Measurements from ENCODE around the gene LCE2B. TPM values are rescaled to one million over a fixed set of nuclear protein-coding genes. Genes with fewer than 3 reads are reported as not detected.
"Not testable (repeated sequence)": the region's sequence is repeated elsewhere in the genome, so short reads cannot be mapped to it uniquely, and the experiment has no call there.

LCE2B gene
- total RNA-seq, 1 experiment from 2014 or later = not detected

GRCh38 chr1:152673016-152673415 lies 12.9 kb upstream of the LCE2B start:
- intact Hi-C loops (cut with micrococcal nuclease) = no loop called here
- TF ChIP-seq, protein P1, sequence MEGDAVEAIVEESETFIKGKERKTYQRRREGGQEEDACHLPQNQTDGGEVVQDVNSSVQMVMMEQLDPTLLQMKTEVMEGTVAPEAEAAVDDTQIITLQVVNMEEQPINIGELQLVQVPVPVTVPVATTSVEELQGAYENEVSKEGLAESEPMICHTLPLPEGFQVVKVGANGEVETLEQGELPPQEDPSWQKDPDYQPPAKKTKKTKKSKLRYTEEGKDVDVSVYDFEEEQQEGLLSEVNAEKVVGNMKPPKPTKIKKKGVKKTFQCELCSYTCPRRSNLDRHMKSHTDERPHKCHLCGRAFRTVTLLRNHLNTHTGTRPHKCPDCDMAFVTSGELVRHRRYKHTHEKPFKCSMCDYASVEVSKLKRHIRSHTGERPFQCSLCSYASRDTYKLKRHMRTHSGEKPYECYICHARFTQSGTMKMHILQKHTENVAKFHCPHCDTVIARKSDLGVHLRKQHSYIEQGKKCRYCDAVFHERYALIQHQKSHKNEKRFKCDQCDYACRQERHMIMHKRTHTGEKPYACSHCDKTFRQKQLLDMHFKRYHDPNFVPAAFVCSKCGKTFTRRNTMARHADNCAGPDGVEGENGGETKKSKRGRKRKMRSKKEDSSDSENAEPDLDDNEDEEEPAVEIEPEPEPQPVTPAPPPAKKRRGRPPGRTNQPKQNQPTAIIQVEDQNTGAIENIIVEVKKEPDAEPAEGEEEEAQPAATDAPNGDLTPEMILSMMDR (IDR thresholded peaks at IDR 0.05; ENCODE audit: unreplicated experiment) = no peak
- Mint-ChIP-seq H3K36me3 (ENCODE audit: insufficient read depth, unreplicated experiment) (no peaks in the 10 kb centered on the region), H3K9me3 (ENCODE audit: unreplicated experiment) (no peaks in the 10 kb centered on the region), H3K4me3 (ENCODE audit: unreplicated experiment) (no peak overlapping the region), H3K27me3 (ENCODE audit: insufficient read depth, unreplicated experiment) (peaks cover 11% of the 10 kb centered on the region), H3K4me1 (ENCODE audit: insufficient read depth, unreplicated experiment) (no peaks in the 10 kb centered on the region), H3K27ac (ENCODE audit: low read depth, unreplicated experiment) (no peak overlapping the region)
- DNase-seq (ENCODE audit: unreplicated experiment) = no peak
- no TSS peak for BruUV-seq (replicated peaks)
- POLR2A ChIA-PET = no interaction called here
- CTCF ChIA-PET = interaction anchor here (1.5 kb wide), 1 partner anchor 19 kb away, joined by 6 read pairs; no protein-coding TSS in a partner anchor

DNA sequence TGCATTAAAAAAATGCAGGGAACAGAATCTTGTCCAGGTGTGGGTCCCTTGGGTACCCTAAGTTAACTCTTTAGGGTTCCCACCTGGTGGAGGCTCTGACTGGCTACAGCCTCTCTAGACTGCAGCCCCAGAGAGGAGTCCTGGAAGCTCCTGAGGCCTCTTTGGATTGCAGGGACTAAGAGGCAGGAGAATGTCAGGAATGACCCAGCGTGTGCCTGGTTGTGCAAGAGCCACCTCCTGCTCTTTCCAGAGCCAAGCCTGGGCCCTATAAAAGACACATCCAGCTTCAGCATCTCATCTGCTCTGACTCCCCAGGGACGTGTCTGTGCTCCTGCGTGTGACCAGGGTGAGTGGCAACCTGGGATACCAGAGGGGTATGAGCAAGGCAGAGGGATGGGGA lies 10.9 kb upstream of the LCE2B start, which contains the start of gene LCE2C:
Gene LCE2C (plus strand): TSS at position 297 of the 400 bp plus-strand sequence. CDS start 737 bp downstream, outside the sequence.
- BruUV-seq (replicated peaks); DNase-seq (ENCODE audit: unreplicated experiment); H3K4me3 Mint-ChIP-seq (ENCODE audit: unreplicated experiment); H3K4me1 Mint-ChIP-seq (ENCODE audit: insufficient read depth, unreplicated experiment); H3K36me3 Mint-ChIP-seq (ENCODE audit: insufficient read depth, unreplicated experiment); H3K27ac Mint-ChIP-seq (ENCODE audit: low read depth, unreplicated experiment); H3K9me3 Mint-ChIP-seq (ENCODE audit: unreplicated experiment); POLR2A ChIA-PET; intact Hi-C loops (cut with micrococcal nuclease): not testable (repeated sequence)
- CTCF ChIA-PET = interaction anchor here (0.7 kb wide), 2 partner anchors 21 to 56 kb away, joined by 3 read pairs; no protein-coding TSS in a partner anchor
- peaks cover 26% of the 10 kb centered on the region for H3K27me3 Mint-ChIP-seq (ENCODE audit: insufficient read depth, unreplicated experiment)

DNA sequence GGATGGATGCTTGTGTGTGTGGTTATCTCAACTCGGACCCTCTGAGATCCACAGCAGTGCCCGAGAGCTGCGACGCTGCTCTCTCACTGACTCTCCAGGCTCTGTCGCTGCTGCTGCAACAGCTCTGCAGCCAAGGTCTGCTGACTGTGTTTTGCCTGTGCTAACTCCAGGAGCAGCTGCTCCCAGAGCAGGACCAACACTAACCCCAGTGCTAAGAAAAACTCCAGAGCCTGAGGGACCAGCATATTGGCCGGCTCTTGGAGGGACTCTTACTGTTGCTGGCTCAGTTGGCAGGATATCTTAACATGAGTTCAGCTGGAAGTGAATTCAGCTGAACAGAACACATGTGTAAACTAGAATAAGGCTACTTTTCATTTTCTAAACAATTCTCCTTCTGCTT lies 6.5 kb upstream of the LCE2B start:
- no peak for DNase-seq (ENCODE audit: unreplicated experiment)
- Mint-ChIP-seq H3K27ac (ENCODE audit: low read depth, unreplicated experiment) (no peak overlapping the region), H3K27me3 (ENCODE audit: insufficient read depth, unreplicated experiment) (peaks cover 37% of the 10 kb centered on the region), H3K4me3 (ENCODE audit: unreplicated experiment) (no peak overlapping the region), H3K36me3 (ENCODE audit: insufficient read depth, unreplicated experiment) (no peaks in the 10 kb centered on the region), H3K9me3 (ENCODE audit: unreplicated experiment) (no peaks in the 10 kb centered on the region), H3K4me1 (ENCODE audit: insufficient read depth, unreplicated experiment) (no peaks in the 10 kb centered on the region)
- ChIA-PET CTCF (interaction anchor here (1.2 kb wide), 1 partner anchor 26 kb away, joined by 3 read pairs; no protein-coding TSS in a partner anchor), POLR2A (no interaction called here)
- BruUV-seq (replicated peaks) = no TSS peak
- intact Hi-C loops (cut with micrococcal nuclease) = no loop called here
- TF ChIP-seq, protein P1 (IDR thresholded peaks at IDR 0.05; ENCODE audit: unreplicated experiment) = no peak

DNA sequence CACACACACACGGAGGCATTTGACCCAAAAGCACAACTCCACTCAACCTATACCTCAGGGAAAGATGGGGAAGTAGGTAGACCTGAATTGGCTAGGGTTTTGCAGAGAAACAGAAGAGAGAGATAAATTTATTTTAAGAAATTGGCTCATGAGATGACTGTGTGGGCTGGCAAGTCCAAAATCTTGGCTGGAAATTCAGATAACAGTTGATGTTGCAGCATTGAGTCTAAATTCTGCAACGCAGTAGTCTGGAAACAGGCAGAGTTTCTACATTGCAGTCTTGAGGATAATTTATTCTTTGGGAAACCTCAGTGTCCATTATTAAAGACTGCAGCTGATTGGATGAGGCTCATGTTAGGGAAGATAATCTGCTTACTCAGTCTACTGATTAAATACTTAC lies 4.3 kb upstream of the LCE2B start:
- no peak for DNase-seq (ENCODE audit: unreplicated experiment)
- Mint-ChIP-seq H3K36me3 (ENCODE audit: insufficient read depth, unreplicated experiment) (no peaks in the 10 kb centered on the region), H3K9me3 (ENCODE audit: unreplicated experiment) (no peaks in the 10 kb centered on the region)

More for the DNA sequence above, 4.3 kb upstream of the LCE2B start:
- intact Hi-C loops (cut with micrococcal nuclease) = no loop called here
- TF ChIP-seq, protein P1 (IDR thresholded peaks at IDR 0.05; ENCODE audit: unreplicated experiment) = no peak
- BruUV-seq (replicated peaks) = no TSS peak
- ChIA-PET CTCF (interaction anchor here (0.5 kb wide), 1 partner anchor 377 kb away, joined by 3 read pairs; no protein-coding TSS in a partner anchor), POLR2A (interaction anchor here (0.6 kb wide), 1 partner anchor 28 kb away, joined by 6 read pairs; no protein-coding TSS in a partner anchor)
- Mint-ChIP-seq H3K4me1 (ENCODE audit: insufficient read depth, unreplicated experiment) (no peaks in the 10 kb centered on the region), H3K27me3 (ENCODE audit: insufficient read depth, unreplicated experiment) (peaks cover 36% of the 10 kb centered on the region), H3K4me3 (ENCODE audit: unreplicated experiment) (no peak overlapping the region), H3K27ac (ENCODE audit: low read depth, unreplicated experiment) (no peak overlapping the region)

Data from MCF 10A (cell line).